Middle frontal gyrus (tissue), 1 donor: ENCODE results near the gene MADCAM1.
A peak's percentile ranks its signal among the peaks of the same experiment; 100 is the strongest.
"Not testable (repeated sequence)": the region's sequence is repeated elsewhere in the genome, so short reads cannot be mapped to it uniquely, and the experiment has no call there.

Source experiments
- DNase-seq: peaks from one replicate; pipeline ENCODE4 v3.0.0-alpha.2; 2015; ENCODE audit warnings: low spot score; ENCODE audit errors: extremely low spot score

Gene MADCAM1

DNA sequence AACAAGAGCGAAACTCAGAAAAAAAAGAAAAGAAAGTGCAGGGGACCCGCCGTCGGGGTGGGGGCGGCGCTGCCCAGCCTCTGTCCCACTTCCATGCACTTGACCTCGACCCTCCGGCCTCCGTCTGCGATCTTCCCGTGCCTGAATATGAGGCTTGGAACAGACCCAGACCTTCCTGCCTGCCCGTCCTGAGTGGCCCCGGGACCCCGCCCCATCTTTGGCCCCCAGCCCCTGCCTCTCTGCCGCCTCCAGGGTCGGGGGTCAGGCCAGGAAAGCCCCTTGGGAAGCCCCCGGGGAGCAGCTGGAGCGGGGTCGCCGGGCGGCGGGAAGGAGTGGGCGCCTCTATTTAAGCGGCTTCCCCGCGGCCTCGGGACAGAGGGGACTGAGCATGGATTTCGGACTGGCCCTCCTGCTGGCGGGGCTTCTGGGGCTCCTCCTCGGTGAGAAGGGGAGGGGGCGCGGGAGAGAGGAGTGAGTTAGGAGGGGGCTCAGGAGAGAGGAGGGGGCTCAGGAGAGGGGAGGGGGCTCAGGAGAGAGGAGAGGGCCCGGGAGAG is at the start of gene MADCAM1:
Gene MADCAM1, plus strand, starts transcription at position 375 of the 554 bp plus-strand sequence. Its CDS starts 14 bp downstream, at position 389.
- no peak for DNase-seq

- no peak for DNase-seq
Observed at GRCh38 chr19:447064-447426, 49.2 kb upstream of the MADCAM1 start.

GRCh38 chr19:447816-448560 is 48.3 kb upstream of the MADCAM1 start:
- DNase-seq: no peak

- DNase-seq: no peak
Observed at GRCh38 chr19:449916-450315, 46.4 kb upstream of the MADCAM1 start.

DNA sequence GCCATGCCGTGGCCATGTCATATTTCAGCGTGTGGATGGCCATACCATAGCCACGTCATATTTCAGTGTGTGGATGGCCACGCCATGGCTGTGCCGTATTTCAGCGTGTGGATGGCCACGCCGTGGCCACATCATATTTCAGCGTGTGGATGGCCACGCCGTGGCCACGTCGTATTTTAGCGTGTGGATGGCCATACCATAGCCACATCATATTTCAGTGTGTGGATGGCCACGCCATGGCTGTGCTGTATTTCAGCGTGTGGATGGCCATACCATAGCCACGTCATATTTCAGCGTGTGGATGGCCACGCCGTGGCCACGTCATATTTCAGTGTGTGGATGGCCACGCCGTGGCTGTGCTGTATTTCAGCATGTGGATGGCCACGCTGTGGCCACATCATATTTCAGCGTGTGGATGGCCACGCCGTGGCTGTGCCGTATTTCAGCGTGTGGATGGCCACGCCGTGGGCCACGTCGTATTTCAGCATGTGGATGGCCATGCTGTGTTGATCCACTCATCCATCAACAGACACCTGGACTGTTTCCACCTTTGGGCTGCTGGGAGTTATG is 45.3 kb upstream of the MADCAM1 start:
- not testable (repeated sequence) for DNase-seq

DNA sequence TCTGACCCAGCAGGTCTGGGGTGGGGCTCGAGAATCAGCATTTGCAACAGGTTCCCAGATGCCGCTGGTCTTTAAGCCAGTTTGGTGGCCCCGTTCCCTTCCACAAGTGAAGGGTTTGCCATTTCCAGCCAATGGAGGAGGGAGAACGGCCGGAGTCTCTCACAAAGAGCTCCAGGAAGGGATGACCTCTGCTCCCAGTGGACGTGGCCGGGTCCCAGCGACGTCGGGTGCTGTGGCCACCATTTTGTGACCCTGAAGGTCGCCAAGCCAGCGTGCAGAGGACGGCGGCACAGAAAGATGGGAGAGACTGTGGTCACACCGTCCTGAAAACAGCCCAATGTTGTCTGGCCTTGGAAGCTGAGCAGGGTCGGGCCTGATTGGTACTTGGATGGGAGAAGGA is 43.5 kb upstream of the MADCAM1 start:
- no peak for DNase-seq

- no peak for DNase-seq
Observed at GRCh38 chr19:453606-454005, 42.7 kb upstream of the MADCAM1 start.

DNA sequence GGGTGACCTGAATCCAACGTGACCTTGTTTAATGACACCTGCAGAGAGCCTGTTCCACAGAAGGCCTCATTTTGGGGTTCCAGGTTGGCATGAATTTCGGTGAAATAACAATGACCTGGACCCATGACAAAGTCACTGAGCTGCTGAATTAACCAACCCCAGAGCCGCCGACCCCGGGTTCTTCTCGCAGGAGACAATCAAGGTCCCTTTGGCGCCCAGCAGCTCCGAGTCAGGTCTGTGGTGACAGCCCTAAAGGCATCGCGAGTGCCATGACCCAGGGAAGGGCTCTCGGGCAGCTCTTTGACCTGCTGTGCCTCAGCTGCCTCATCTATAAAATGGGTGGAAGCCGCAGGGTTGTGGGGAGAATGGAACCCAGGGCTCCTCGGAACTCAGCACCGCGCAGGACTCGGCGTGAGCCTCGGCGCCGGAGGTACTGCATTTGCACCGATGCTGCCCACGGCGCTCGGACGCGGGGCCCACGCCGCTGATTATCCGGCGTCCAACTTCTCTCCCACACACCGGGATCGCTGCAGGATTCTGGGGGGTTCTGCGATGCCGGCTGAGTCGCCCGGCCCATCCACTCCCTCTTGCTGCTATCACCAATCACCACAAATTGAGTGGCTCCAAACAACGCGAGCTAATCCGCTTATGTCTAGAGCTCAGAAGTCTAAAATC is 41.1 kb upstream of the MADCAM1 start:
- DNase-seq: no peak

- no peak for DNase-seq
Observed at GRCh38 chr19:455851-456546, 40.3 kb upstream of the MADCAM1 start.

DNA sequence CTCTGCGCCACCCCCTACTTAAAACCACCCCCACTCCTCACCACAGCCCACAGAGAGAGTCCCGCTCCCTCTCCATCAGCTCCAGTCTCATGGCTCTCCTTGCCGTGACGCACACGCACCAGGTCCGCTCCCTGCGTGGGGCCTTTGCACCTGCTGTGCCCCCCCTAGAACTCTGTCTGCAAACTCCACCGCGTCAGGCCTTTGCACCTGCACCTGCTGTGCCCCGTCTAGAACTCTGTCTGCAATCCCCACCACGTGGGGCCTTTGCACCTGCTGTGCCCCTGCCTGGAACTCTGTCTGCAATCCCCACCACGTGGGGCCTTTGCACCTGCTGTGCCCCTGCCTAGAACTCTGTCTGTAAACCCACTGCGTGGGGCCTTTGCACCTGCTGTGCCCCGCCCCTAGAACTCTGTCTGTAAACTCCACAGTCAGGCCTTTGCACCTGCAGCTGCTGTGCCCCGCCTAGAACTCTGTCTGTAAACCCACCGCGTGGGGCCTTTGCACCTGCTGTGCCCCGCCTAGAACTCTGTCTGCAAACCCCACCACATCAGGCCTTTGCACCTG is 39.7 kb upstream of the MADCAM1 start:
- DNase-seq: no peak

DNA sequence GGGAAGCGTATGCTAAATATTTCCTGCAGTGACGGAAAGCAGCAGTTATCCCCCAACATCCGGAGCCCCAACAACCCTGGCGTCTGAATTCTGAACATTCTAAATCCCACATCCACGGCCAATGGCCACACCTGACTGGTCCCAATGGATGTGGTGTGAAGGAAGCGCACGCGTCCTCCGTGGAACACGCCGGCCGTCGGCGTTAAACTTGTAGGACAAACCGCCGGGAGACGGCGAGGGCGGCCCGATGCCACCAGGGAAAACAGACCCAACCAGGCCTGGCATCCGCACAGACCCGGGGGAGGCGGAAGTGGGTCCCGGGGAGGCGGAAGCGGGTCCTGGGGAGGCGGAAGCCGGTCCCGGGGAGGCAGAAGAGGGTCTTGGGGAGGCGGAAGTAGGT is 38.6 kb upstream of the MADCAM1 start:
- DNase-seq: no peak

- DNase-seq: no peak
Observed at GRCh38 chr19:458091-459042, 37.9 kb upstream of the MADCAM1 start.

DNA sequence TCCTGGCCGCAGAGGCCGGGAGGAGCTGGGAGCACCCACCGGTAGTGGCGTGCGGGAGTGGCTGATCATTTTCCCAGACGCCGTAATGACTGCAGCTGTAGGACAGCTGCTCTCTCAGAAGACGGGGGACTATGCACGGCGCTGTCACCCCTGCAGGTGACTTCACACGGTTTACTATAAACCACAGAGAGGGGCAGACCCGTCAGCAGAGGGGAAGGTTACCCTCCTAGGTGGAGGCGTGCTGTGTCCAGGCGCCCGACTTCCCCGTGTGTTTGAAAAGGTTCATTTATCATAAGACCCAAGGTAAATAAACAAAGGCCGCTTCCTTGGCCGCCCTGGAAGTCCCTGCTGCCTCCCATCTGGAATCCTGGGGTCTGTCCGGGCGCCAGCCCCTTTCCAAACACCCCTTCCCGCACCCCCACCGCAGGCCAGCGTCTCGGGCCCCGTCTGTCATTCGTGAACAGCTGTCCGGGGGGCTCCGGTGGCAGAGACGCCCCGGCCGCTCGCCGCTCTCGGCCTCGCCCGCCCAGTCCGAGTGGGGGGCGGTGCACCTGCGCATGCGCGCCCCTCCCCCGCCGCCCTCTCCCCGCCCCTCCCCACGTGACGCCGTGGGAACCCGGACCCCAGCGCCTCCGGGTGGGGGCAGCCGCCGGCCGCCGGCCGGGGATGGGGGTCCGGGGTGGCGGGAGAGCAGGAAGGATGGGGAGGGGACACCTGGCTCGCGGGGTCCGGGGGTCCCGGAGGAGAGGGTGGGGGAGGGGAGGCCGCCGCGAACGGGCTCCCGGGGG is 36.4 kb upstream of the MADCAM1 start:
- peak; percentile 50 for DNase-seq

- DNase-seq: no peak
Observed at GRCh38 chr19:460877-461720, 35.2 kb upstream of the MADCAM1 start, which contains the start of gene SHC2. TSS of gene SHC2 (minus strand) at chr19:461033. CDS start at chr19:460996, 37 bp downstream.

GRCh38 chr19:461721-462551 is 34.4 kb upstream of the MADCAM1 start:
- DNase-seq: no peak

DNA sequence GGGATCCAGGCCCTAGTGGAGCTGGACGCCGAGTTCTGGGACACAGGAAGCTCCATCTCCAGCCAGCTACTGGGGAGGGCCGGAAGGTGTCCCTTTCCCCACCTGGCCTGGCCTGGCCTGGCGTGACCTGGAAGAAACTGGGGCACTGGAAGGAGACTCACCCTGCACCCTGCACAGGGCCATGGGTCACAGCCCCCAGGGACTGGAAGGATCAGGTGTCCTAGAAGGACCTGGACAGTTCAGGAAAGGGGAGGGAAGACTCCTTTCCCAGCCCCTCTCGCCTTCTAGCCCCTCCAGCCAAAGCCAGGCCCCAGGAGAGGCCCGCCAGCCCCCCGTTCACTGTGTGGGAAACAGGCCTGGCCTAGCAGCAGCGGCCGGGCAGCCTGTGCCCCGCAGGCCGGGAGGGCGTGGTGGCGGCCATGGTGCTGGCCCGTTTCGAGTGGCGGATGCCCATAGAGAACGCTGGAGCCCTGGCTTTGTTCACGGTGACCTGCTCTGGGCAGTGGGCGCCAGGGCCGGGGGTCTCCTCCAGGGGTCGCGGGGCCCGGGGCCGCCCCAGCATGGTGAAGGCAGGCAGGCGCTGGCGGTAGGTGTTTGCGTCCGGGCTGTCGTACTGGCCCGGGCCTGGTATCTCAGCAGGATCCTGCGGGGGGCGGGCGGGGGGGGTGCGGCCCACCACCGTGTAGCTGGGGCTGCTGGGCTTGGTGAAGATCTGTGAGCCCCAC is 32.6 kb upstream of the MADCAM1 start:
- no peak for DNase-seq

DNA sequence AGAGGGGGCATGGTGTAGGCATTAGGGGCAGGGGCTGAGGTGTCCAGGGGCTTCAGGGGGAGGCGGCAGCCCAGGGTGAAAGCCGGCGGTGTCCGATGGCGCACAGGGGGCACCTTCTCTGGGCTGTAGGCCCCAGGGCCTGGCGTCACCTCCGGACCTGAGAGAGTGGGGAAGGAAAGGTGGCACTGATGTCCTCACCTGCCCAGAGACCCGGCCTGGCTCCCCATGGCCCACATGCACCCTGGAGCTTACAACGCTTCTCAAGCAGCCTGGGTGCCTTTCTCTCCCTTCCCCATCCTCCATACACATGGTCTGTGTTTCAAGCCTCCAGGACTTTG is 32.1 kb upstream of the MADCAM1 start:
- no peak for DNase-seq
